Measurements from ENCODE around the gene ZNF605. TPM values are rescaled to one million over a fixed set of nuclear protein-coding genes. Genes with fewer than 3 reads are reported as not detected.

Gene ZNF605
- total RNA-seq, 1 donor from 2014 or later = 6.3 TPM

GRCh38 chr12:132872073-132872855 lies 83.8 kb downstream of the ZNF605 start:
- FAIRE-seq (no peak), DNase-seq (ENCODE audit: low read depth) (no peak)
- TF ChIP-seq CTCF (IDR thresholded peaks at IDR 0.05; ENCODE audit: insufficient read depth, low read length, severe bottlenecking) = no peak
- Histone ChIP-seq H3K27me3 (ENCODE audit: control insufficient read depth, insufficient read depth, low read length) (no peaks in the 10 kb centered on the region), H3K4me3 (ENCODE audit: low read depth, low read length) (no peak overlapping the region), H3K36me3 (ENCODE audit: control insufficient read depth, insufficient read depth, low read length) (peaks cover 25% of the 10 kb centered on the region)

GRCh38 chr12:132869551-132869950 lies 86.6 kb downstream of the ZNF605 start:
- Histone ChIP-seq H3K27me3 (ENCODE audit: control insufficient read depth, insufficient read depth, low read length) (no peaks in the 10 kb centered on the region), H3K36me3 (ENCODE audit: control insufficient read depth, insufficient read depth, low read length) (peaks cover 31% of the 10 kb centered on the region), H3K4me3 (ENCODE audit: low read depth, low read length) (no peak overlapping the region)
- no peak for TF ChIP-seq CTCF (IDR thresholded peaks at IDR 0.05; ENCODE audit: insufficient read depth, low read length, severe bottlenecking)
- FAIRE-seq (no peak), DNase-seq (ENCODE audit: low read depth) (no peak)

Other genes starting within 250 kb of the ZNF605 start
- 55.0 and 80.3 TPM in 2 replicates for gene PGAM5, start 245.5 kb downstream of the ZNF605 start, total RNA-seq
- 71.6 and 82.7 TPM in 2 replicates for gene ANKLE2, start 194.5 kb downstream of the ZNF605 start, total RNA-seq
- 102 and 134 TPM in 2 replicates for gene GOLGA3, start 127.4 kb downstream of the ZNF605 start, total RNA-seq
- gene CHFR, start 68.7 kb downstream of the ZNF605 start, total RNA-seq = 33.4 and 43.4 TPM in 2 replicates
- 13.4 and 14.1 TPM in 2 replicates for gene ZNF26, start 30.1 kb upstream of the ZNF605 start, total RNA-seq
- gene ZNF84, start 81.2 kb upstream of the ZNF605 start, total RNA-seq = 22.4 TPM in 2 replicates
- gene ZNF140, start 124.6 kb upstream of the ZNF605 start, total RNA-seq = 19.2 and 37.3 TPM in 2 replicates
- 0.53 and 0.77 TPM in 2 replicates for gene ZNF891, start 174.0 kb upstream of the ZNF605 start, total RNA-seq
- 2.9 and 4.1 TPM in 2 replicates for gene ZNF10, start 174.3 kb upstream of the ZNF605 start, total RNA-seq
- 15.8 and 20.7 TPM in 2 replicates for gene ZNF268, start 225.2 kb upstream of the ZNF605 start, total RNA-seq